GM19324 (cell line): ENCODE results near the gene APOLD1.
"Not testable (repeated sequence)": the region's sequence is repeated elsewhere in the genome, so short reads cannot be mapped to it uniquely, and the experiment has no call there.

ENCODE experiments used
- ATAC-seq: cut with Tn5 transposase; IDR thresholded peaks from one replicate; pipeline ENCODE4 v1.9.1; 2021; ENCODE audit warnings: mild to moderate bottlenecking, moderate library complexity; ENCODE audit not compliant: unreplicated experiment, low FRiP score

Gene APOLD1, protein sequence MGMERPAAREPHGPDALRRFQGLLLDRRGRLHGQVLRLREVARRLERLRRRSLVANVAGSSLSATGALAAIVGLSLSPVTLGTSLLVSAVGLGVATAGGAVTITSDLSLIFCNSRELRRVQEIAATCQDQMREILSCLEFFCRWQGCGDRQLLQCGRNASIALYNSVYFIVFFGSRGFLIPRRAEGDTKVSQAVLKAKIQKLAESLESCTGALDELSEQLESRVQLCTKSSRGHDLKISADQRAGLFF

DNA sequence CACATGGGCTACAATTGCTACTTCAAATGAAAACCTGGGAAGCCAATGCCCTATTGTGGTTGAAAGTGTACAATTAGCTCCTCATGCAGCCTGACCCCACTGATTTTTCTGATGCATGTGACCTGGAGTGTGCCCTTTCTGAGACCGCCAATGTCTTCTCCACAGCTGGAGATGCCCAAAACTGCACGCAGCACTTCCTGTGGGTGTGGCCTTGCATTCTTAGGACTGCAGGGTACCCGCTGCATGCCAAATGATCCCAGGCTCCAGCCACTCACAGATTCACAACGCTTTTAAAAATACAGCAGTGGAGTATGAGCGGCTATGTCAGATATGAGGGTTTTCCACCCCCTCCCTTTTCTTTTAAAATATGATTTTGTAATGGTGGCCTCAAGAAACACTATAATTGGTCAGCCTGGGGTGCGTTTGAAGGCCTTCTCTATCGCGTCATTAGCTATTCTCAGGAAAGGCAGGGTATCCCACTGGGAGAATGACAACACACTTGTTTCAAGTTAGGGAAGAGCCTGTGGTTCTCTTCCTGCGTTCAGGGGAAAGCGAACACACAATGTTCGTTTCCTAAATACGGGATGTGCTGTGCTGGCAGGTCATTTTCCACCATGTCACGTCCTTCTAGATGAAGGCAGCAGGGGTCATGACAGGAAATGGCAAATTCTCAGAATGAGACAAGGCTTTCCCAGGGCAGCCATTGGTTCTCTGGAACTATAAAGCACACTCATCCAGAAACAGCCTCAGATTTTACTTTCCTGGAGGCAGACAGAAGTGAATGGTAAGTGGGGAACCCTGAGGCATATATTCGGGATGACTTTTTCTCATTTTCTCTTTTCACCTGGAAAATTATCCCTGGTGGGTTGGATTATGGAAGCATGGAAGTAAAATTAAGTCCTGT lies at the start of gene APOLD1:
APOLD1 (plus strand) TSS at position 749 of the 904 bp plus-strand sequence; CDS start at position 782, 33 bp downstream.
- ATAC-seq, result no peak

DNA sequence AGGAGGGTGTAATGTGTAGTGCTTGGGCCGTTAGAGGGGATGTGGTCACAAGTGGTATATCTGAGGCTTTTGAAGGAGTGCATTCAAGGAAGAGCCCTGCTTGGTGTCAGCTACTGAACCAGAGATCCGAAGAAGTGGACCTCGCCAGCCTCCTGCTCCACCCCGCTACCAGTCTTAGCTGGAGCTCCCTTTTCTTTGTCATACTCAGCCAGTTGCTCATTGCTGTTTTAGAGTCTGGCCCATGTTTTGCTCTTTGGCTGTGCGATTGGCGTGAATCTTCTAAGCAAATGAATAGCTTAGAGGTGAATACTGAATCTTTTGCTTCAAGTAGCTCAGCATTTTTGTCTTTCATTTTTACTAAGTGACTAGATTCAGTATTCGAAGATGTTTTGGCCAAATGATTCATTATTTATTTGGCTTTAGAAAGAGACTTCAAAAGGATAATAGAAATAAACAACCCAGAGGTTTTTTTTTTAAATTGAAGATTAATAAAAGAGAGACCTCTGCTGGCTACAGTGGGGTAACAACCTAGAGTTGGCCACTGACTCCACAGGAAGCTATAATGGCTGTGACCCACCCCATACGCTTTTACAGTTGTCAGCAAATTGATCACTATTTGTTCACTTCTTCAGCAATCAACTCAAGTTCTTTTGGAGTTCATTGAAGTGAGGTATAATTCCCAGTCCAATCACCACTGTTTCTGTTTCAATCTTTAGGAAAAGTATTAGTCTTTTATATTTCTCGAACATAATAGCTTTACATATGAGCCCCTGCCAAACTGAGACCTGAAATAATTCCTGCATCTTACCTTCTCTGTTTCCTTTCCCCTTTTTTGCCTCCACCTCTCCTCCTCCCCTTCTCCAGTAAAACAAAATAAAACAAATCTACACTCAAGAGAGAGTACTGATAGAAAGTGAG lies 48.4 kb upstream of the APOLD1 start:
- no peak for ATAC-seq

DNA sequence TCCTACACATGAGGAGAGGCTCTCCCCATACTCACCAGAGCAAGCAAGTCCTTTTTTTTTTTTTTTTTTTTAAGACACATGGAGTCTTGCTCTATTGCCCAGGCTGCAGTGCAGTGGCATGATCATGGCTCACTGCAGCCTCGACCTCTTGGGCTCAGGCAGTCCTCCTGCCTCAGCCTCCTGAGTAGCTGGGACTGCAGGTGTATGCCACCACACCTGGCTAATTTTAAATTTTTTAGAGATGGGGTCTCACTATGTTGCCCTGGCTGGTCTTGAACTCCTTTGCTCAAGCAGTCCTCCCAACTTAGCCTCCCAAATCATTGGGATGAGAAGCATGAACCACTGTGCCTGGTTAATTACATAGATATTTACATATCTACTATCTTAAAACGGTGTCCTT lies 47.3 kb upstream of the APOLD1 start:
- ATAC-seq, result not testable (repeated sequence)

DNA sequence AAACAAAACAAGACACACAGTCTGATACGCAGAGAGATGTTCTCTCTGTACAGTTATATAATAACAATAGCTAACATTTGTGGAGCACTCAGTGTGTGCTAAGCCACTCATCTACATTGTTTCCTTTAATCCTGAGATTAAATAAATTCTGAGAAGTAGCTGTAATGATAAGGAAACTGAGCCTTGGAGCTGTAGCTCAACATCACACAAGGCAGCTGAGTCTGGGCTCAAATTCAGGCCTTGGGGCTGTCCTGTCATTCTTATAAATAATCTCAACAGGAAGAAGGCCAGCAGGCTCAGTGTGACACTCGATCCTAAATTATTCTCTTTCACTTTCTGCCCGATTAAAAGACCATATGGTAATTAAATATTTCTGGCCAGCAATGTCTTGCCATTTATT lies 43.8 kb upstream of the APOLD1 start:
- ATAC-seq, result no peak

DNA sequence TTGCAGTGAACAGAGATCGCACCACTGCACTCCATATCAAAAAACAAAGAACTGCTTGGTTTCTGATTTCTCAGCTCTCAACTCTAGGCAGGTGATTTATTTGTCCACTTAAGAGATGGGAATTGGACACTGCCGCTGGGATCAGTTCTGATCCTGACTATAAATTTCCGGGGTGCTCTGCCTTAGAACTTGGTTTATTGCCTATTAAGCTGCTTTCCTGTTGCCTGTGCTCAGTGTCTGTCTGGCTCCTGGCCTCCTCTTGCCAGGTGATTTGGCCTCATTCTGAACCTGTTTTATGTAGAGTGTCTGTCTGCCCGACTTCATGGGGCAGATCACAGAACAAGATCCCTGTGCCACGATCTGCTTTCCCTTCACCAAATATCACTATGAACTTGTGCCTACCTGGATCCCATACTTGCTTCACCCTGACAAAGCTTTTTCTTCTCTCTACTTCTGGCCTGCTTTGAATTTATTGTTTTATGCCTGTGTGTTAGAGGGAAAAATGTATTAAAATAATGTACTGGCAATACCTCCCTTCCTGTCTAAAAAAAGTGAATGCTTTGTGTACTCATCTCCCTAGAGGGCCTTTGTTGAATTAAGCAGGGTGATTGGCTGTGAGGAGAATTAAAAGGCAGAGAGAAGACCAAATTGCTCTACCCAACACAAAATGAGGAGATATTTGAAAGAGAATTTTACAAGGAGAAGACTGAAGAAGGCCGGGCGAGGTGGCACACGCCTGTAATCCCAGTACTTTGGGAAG lies 40.7 kb upstream of the APOLD1 start:
- no peak for ATAC-seq

DNA sequence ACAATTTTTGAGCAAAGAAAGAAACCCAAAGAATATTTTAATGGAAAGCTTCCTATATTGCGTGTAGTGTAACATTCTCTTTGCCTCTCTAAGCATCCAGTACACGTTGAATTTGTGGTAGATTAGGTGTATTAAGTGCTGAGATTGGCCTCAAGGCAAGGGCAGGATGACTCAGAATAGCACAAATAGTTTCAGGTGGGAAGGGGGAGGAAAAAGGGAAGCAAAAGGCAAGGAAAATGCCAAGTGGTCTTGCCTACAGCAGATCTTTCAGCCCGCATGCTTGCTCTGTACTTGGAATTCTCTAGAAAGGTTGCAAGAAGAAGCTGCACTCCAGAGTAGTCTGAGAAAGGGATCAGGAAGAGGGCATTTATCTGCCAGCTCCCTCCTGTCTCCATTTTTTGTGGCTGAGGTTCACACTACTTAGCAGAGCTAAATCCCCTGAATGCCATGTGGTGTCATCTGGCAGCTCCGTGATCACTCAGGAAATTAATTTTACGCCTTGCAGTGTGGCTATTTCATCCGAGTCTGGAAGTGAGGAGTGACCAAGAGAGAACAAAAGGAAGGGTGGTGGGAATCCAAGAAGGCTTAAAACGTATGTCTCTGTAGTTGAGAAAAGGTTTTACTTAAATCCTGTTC lies 39.8 kb upstream of the APOLD1 start:
- no peak for ATAC-seq

DNA sequence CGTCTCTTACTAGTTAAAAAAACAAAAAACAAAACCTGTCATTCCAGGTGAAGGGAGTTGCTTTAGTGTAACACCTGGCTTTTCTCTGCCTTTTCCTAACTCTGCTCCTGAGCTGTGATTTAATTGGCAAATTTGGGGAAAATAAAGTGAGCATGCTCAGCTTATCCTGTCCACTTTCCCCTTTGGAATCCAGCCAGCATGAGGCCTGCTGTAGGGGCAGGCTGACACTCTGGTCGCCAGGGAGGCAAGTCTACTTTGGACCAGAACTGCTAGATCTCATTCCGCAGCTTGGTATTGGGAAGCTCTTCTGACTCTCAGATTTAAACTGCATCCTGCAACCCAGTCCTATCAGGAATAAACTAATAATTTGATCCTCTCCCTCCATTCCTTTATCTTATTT lies 38.2 kb upstream of the APOLD1 start:
- no peak for ATAC-seq

DNA sequence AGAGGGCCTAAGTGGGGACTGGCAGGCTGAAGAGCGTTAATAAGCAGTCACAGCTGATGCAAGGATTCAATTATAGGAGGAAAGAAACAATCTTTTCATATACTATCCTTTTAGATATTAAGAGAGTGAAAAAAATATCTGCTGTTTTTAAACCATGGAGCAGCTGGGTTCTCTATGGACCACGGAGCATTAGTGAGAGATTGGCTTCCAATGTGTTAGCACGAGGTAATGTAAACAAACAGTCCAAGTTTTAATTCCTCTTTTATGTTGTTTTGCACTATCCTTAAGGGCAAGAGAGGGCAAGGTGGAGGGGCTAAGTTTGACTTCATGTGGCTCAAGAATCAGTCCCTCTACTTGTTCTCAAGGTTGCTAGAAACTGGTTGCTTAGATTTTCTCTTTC lies 37.4 kb upstream of the APOLD1 start:
- ATAC-seq, result no peak

DNA sequence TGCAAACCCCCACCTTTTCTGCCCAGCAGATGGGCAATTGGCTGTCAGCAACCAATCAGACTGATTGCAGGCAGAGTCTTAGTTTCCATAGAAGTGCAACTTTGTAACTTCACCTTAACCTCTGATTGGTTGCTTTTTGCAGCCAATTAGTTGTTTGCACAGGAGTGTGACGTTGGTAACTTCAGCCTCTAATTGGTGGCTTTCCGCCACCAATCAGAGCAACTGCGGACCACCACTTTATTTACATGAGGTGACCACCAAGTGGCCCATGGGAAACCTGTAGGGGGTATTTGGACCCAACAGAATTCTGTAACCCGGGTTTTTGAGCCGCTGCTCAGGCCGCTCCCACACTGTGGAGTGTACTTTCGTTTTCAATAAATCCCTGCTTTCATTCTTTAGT lies 36.0 kb upstream of the APOLD1 start:
- no peak for ATAC-seq

DNA sequence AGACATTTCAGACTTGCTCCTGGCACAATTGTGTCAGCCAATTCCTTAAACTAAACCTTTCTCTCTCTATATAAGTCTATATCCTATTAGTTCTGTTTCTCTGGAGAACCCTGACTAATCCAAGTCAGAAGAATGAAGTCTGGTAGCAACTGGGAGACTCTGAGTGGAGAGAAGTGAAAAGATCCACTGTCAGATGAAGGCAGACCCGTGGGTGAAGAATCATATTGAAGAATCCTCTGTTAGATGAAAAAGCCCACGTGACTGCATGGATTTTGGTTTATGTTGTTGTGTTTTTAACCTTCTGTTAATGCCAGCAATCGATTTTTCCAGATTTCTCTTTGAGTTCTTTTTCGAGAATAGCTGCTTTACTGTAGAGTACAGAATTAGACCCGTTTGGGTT lies 29.5 kb upstream of the APOLD1 start:
- no peak for ATAC-seq

DNA sequence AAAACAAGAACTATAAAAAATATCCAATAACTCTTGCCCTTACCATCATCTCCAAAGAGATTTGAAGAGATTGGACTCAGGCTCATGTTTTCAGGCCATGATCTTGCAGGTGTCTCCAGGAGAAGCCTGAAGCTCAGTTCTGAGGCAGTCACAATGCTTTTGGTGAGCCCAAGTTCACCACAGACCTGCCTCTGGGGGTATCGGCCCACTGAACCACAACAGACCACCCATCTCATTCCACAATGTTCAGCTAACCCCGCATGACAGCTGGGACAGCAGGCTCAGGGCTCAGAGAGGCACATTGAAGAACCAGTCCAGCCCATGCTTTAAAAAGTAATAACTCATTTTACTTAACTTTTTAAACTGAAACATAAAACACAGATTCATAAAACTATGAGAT lies 28.3 kb upstream of the APOLD1 start:
- no peak for ATAC-seq

DNA sequence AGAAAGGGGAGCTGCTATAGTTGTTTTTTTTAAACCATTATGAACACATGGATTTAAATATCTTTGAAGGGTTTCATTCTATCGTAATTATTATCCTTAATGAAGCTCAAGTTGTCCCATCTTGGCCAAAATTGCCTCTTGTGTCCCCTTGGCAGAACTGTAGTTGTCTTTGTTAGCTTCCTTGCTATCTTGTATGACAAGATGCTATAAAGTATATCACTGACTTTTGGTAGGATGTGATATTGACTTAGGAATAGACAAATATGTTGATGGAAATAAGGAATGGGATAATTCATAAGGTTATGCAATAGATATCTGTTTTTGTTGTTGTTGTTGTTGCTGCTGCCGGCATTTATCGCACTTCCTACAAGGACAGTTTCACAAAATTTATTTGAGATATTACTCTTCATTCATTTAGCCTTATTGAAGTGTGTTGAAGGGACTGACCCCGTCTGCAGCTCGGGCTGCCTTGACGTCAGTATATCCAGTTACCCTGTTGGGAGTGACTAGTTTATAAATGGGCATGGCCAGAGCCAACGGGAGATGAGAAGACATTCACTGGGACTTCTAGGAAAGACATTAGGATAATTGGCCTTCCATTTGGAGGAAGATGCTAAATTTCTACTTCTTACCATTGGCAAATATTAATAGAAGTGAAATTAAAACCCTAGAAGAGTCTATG lies 26.1 kb upstream of the APOLD1 start:
- no peak for ATAC-seq

DNA sequence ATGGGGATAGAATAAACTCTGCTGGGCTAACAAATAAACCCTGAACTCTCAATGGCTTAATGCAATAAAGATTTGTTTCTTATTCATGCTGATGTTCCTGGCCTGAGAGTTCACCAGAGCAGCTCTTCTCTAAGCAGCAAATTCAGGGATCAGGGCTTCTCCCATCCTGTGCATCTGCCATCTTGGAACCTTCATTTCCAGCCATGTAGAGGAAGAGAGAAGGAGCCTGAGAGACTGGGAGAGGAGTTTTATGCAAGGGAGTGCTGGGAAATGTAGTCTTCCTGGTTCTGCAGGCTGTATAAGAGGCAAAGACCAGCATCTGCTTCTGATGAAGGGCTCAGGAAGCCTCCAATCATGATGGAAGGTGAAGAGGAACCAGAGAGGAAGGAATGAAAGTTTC lies 20.6 kb upstream of the APOLD1 start:
- no peak for ATAC-seq

DNA sequence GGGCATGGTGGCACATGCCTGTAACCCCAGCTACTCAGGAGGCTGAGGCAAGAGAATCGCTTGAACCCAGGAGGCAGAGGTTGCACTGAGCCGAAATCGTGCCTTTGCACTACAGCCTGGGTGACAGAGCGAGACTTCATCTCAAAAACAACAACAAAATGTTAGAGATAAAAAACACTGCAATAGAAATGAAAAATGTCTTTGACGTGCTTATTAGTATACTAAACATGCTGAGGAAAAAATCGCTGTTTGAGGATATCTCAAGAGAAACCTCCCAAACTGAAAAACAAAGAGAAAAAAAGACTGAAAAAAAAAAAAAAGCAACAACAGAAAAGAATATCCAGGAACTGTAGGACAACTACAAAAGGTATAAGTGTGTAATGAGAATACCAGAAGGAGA lies 15.2 kb upstream of the APOLD1 start:
- no peak for ATAC-seq

DNA sequence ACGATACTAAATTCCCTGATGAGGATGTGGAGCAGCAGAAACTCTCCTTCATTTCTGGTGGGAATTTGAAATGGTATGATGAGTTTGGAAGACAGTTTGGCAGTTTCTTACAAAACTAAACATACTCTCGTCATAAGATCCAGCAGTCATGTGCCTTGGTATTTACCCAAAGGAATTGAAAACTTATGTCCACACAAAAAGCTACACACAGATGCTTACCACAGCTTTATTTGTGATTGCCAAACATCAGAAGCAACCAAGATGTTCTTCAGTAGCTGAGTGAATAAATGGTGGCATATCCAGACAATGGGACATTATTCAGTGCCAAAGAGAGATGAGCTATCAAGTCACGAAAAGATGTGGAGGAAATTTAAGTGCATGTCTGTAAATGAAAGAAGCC lies 10.7 kb upstream of the APOLD1 start:
- no peak for ATAC-seq

DNA sequence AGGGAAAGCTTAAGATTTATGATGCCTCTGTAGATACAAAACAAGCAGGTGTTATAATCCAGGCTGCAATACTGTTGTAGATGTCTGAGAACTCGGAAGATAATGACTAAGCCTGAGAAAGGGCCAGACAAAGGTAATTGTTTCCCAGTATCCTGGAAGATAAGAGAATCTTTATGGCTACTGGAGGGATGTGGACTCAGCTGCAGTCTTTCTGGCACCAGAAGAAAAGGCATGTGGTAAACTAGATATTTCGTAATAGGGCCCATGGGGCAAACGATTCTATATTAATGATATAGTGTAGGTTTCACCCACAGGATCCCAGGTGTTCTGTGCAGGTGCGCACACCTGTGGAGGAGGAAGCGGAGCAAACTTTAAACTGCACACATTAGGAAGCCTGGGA lies 9.2 kb upstream of the APOLD1 start:
- ATAC-seq, result no peak

DNA sequence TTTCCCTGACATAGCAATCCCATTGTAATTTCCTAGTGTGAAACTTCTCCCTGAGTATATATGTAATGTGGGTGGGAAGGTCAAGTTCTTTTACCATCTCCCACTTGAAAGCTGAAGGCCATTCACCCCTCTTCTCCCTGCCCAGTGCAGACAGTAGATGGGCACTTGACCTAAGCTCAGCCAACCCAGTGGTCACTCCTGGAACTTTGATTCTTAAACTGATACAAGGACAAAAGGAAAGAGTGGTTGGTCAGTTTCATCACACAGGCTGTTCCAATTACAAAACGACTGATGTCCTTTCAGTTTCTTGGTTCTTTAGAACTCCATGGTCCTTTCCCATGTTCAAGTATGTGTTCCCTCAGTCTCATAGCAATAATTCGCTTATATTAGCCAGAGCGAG lies 8.4 kb upstream of the APOLD1 start:
- ATAC-seq, result no peak

DNA sequence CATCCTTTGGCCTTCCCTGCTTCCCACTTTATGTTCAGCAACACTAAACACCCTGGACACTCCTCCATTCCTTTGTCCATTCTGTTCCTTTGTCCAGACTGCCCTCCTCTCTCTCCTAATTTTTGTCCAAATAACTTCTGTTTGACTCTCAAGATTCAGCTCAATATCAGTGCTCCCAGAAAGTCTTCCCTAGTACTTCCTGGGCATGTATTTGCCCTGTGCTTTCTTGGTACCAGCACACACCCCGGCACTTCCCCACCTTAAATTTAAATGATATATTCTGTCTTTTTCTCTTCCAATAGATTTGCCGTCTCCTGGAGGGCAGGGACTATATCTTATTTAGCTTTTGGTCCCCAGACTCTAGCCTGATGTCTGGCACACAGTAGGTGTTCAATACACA lies 6.5 kb upstream of the APOLD1 start:
- ATAC-seq, result no peak

DNA sequence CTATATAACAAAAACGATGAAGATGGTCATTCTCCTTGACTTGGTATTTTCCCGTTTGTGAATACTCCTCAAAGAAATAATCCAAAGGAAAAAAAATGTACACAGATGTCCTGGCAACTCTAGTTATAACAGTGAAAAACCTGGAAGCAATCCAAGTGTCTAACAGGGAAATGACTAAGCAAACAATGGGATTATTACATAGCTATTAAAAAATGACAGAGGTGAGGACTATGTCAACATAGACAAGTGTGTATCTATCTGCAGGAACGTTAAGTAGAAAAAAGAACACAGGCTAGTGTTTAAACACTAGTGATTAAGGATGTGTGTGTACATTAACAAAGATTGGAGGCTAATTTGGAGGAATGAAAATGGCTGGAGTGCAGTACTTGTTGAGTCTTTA lies 5.9 kb upstream of the APOLD1 start:
- ATAC-seq, result no peak
